OCI-M1 (cell line): ENCODE results near the gene UBASH3A.
"Not testable (repeated sequence)": the region's sequence is repeated elsewhere in the genome, so short reads cannot be mapped to it uniquely, and the experiment has no call there.

ENCODE experiments used
- DNase-seq: peaks from one replicate; lab custom pipeline; 2025; lab: John Stamatoyannopoulos, UW

UBASH3A gene

GRCh38 chr21:42390696-42391095, 13.0 kb upstream of the UBASH3A start:
- no peak for DNase-seq

- no peak for DNase-seq
Observed at GRCh38 chr21:42391297-42391696, 12.4 kb upstream of the UBASH3A start.

GRCh38 chr21:42392731-42393442, 10.8 kb upstream of the UBASH3A start:
- DNase-seq: no peak

DNA sequence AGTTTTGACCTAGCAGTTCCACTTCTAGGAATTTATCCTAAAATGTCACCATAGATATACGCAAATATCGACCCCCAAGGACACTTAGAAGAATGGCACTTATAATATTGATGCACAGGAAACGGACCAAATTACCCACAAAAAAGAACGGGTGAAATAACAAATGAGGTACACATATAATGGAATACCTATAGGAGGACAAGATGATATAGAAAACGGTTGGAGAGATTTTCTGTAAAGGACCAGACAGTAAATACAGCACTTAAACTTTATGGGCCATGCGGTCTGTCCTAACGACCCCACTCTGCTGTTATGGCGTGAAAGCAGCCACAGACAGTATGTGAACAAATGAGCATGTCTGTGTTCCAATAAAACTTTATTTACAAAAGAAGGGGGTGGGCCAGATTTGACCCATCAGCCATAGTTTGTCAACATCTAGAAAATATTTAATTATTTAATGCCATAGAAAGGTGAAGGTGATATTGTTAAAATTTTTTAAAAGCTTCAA, 10.2 kb upstream of the UBASH3A start:
- no peak for DNase-seq

DNA sequence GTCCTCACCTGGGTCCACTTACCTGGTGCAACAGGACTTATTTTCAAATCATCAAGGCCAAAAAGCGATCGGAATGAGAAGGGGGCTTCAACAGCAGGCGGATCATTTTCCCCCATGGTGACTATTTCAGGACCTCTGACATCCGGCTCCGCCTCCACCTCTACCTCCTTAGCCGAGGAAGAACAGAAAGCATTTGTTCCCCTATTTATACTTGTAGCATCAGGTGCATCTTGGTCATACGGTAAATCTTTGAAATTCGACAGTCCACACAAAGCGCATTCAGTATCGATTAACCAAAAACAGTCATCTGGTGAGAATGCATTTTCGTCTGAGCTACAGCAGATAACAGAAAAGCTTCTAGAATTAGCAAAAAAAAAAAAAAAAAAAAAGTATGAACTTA, 8.4 kb upstream of the UBASH3A start:
- no peak for DNase-seq

GRCh38 chr21:42395905-42396651, 7.6 kb upstream of the UBASH3A start, which contains the start of gene TMPRSS3:
Gene TMPRSS3, minus strand, starts transcription at chr21:42396052. Its CDS starts 635 bp downstream, at chr21:42395417.
- DNase-seq: peak; percentile 20

GRCh38 chr21:42396799-42397745, 6.6 kb upstream of the UBASH3A start:
- DNase-seq: no peak

DNA sequence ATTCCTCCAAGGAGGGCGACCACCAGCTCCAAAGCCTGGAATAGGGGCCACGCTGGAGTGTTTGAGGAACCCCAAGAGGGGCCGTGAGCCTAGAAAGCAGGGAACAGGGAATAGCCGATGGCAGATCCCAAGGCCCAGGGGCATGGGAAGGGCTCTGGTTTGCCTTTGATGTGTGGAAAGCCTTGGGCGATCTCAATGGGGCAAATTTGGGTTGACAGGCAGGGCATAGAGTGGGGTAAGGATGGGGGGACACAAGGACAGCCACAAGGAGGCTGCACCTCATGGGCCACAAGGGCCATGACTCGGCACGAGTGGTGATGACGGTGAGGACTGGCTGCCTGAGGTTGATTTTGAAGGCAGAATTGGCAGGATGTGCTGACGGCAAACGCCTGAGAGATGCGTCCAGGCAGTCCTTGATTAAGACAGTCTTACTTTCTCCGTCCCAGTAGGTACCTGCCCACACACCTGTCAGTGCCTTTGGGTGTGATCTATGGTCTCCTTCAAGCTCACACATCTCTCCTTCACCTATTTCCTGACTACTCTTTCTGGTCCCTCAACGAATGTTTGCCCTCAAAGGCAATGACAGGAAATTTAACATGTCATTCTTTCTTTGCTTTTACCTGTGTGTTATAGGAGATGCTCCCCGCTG, 5.8 kb upstream of the UBASH3A start:
- DNase-seq: no peak

DNA sequence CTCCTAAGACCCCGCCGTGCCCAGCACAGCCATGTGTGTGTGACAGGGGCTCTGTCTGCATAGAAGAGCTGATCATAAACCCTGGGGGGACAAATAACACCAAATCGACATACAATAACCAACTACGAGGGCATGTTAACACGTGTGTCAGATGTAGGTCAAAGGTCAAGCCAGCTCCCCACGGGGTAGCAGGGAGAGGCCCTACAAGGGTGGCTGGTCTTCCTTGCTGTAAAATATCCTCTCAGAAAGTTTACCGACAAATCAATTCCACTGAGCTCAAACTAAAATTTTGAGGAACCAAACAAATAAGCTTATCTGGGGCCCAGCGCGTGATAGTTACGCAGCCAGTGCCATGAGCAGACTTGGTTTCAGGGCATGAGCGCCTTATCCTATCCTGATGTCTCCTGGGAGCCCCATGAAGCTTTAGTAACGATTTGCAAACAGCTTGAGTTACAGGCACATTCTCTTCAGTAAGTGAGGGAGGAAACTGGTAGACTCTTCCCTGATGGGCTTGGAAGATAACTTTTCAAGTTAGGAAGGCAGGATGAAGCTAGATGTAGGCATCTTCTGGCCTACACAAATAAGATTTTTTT, 5.2 kb upstream of the UBASH3A start:
- DNase-seq: no peak

- no peak for DNase-seq
Observed at GRCh38 chr21:42400525-42400924, 3.2 kb upstream of the UBASH3A start.

DNA sequence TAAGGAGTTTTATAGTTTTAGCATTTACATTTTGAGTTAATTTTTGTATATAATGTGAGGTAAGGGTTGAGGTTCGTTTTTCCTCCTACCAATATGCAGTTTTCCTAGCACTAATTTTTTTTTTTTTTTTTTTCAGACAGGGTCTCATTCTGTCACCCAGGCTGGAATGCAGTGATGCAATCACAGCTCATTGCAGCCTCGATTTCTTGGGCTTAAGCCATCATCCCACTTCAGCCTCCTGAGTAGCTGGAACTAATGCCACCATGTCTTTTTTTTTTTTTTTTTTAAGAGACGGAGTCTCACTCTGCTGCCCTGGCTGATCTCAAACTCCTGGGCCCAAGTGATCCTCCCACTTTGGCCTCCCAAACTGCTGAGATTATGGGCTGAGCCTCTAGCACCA, 2.5 kb upstream of the UBASH3A start:
- DNase-seq: no peak

DNA sequence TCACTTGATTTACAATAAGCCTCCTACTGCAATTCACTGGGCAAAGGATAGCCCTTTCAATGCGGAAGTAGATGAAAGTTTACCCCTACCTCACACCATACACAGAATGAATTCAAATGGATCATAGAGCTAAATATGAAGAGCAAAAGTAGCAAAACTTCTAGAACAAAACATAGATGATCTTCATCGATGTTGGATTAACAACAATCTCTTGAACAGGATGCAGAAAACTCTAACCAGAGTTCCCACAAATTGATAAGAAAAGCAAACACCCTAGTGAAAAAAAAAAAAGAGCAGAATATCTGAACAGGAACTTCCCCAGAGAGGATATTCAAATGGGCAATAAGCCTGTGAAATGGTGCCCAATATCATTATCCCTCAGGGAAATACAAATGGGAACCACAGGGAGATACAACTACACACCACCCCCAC, 1.9 kb upstream of the UBASH3A start:
- DNase-seq: peak; percentile 83

DNA sequence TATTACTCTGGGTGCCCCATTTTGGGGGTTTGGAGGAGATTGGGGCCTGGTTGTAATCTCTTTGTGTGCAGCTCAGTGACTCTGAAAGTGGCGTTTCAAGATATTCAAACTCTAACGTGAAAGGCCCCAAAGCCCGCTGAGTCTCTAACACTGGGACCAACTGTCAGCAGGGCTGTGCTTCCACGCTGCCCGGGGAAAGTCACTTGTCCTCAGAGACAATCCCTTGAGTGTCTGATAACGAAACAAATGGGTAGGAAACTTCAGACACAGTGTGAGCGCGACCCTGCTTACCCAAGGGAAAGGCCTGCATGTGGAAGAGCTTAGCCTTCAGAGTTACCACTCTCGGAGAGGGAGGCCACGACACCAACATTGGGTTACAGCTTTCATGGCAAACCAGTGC, 837 bp downstream of the UBASH3A start:
- peak; percentile 83 for DNase-seq

GRCh38 chr21:42405064-42406013, 1.6 kb downstream of the UBASH3A start:
- DNase-seq: no peak

DNA sequence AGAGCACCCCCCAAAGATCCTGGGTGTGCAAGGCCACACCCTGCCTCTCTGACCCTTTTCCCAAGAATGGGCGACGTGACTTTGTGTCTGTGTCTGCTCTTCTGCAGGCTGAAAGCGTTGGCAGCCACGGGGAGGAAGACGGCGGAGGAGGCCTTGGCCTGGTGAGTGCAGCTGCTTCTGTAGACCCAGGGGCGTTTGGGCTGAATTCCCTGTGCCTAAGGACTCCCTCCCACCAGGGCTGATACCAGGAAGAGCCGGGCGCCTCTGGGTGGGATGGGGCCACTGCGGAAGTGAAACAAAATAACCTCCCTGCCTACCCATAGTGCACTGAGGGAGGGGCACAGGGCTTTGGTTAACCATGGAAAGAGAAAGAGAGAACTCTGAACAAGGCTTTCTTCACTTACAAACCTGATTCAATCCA, 2.5 kb downstream of the UBASH3A start:
- peak; percentile 47 for DNase-seq

DNA sequence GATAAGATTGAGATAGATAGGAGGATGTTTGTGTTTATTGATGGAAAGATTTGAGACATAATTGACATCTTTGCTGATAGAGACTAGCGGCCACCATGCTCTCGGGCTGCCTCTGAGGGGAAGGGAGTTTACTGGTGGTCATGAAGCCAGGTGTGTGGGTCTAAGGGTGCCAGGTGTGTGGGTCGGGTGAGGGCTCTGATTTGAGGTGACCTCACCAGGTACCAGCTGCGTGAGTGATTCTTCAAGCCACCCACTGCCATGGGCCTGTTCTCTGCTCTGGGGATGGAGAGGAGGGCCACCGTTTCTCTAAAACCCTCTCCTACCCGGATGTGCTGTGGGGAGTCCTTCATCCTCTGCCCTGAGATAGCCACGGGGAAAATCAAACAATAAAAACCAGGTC, 3.2 kb downstream of the UBASH3A start:
- no peak for DNase-seq

- no peak for DNase-seq
Observed at GRCh38 chr21:42407476-42407875, 3.8 kb downstream of the UBASH3A start.

DNA sequence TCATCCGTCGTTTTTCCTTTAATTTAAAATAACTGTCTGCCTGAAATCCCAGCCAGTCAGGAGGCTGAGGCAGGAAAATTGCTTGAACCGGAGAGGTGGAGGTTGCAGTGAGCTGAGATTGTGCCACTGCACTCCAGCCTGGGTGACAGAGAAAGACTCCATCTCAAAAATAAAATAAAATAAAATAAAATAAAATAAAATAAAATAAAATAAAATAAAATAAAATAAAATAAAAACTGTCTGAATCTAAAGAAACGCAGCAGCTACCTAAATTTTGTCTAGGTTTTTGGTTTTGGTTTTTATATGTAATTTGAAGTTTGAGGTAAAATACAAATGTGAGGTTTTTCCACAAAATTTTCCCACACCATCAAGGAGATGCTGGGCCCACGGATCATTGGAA, 5.0 kb downstream of the UBASH3A start:
- not testable (repeated sequence) for DNase-seq

DNA sequence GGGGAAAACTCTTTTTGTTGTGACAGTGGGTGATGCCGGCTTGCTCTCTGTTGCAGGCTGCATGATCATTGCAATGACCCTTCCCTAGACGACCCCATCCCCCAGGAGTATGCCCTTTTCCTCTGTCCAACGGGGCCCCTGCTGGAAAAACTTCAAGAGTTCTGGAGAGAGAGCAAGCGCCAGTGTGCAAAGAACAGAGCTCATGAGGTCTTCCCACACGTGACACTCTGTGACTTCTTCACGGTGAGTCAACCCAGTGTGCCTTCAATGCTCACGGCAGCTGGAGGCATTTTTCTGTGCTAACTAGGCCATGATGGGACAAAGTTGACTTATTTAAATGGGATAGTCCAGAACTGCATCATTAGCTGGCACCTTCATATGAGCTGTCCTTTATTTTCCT, 5.7 kb downstream of the UBASH3A start:
- DNase-seq: no peak
